ENCODE data around the gene HIRA.

The HIRA gene

GRCh38 chr22:19397734-19398104, 33.8 kb downstream of the HIRA start:
- TF ChIP-seq, protein P1, sequence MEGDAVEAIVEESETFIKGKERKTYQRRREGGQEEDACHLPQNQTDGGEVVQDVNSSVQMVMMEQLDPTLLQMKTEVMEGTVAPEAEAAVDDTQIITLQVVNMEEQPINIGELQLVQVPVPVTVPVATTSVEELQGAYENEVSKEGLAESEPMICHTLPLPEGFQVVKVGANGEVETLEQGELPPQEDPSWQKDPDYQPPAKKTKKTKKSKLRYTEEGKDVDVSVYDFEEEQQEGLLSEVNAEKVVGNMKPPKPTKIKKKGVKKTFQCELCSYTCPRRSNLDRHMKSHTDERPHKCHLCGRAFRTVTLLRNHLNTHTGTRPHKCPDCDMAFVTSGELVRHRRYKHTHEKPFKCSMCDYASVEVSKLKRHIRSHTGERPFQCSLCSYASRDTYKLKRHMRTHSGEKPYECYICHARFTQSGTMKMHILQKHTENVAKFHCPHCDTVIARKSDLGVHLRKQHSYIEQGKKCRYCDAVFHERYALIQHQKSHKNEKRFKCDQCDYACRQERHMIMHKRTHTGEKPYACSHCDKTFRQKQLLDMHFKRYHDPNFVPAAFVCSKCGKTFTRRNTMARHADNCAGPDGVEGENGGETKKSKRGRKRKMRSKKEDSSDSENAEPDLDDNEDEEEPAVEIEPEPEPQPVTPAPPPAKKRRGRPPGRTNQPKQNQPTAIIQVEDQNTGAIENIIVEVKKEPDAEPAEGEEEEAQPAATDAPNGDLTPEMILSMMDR (IDR thresholded peaks at IDR 0.05; ENCODE audit: low read depth, low read length), result no peak
- H3K4me3 ChIP-seq (ENCODE audit: low read depth, low read length), result no peak overlapping the region
- in situ Hi-C loops (cut with HindIII; ENCODE audit: low sequenced_read_pairs), result no loop called here
- DNase-seq (ENCODE audit: low read depth, low spot score), result no peak

GRCh38 chr22:19396934-19397733, 34.4 kb downstream of the HIRA start:
- in situ Hi-C loops (cut with HindIII; ENCODE audit: low sequenced_read_pairs), result no loop called here
- no peak for DNase-seq (ENCODE audit: low read depth, low spot score)
- TF ChIP-seq, protein P1 (IDR thresholded peaks at IDR 0.05; ENCODE audit: low read depth, low read length), result no peak
- no peak overlapping the region for H3K4me3 ChIP-seq (ENCODE audit: low read depth, low read length)

DNA sequence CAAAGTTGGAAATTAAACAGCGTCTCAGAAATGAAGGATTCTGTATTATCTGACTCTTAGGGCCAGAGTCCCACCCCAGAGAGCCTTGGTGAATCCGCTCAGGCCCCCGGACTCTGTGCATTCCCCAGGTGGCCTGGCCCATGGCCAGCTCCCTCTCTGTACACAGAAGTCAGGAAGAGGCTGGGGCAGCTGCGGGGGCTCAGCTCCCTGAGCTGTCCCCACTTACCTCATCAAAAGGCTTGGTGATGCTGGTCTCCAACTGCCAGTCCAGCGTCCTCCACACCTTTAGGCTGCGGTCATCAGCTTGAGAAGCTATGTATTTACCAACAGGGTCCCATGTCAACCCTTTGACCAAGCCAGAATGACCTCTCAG, 35.0 kb downstream of the HIRA start:
- H3K4me3 ChIP-seq (ENCODE audit: low read depth, low read length), result no peak overlapping the region
- in situ Hi-C loops (cut with HindIII; ENCODE audit: low sequenced_read_pairs), result no loop called here
- TF ChIP-seq, protein P1 (IDR thresholded peaks at IDR 0.05; ENCODE audit: low read depth, low read length), result no peak
- DNase-seq (ENCODE audit: low read depth, low spot score), result no peak

- in situ Hi-C loops (cut with HindIII; ENCODE audit: low sequenced_read_pairs), result no loop called here
- no peak for DNase-seq (ENCODE audit: low read depth, low spot score)
- TF ChIP-seq, protein P1 (IDR thresholded peaks at IDR 0.05; ENCODE audit: low read depth, low read length), result no peak
- H3K4me3 ChIP-seq (ENCODE audit: low read depth, low read length), result no peak overlapping the region
Measured at GRCh38 chr22:19395276-19395675, 36.3 kb downstream of the HIRA start.

- no peak for DNase-seq (ENCODE audit: low read depth, low spot score)
- in situ Hi-C loops (cut with HindIII; ENCODE audit: low sequenced_read_pairs), result no loop called here
- no peak overlapping the region for H3K4me3 ChIP-seq (ENCODE audit: low read depth, low read length)
- TF ChIP-seq, protein P1 (IDR thresholded peaks at IDR 0.05; ENCODE audit: low read depth, low read length), result no peak
Measured at GRCh38 chr22:19394274-19395050, 37.1 kb downstream of the HIRA start.

- in situ Hi-C loops (cut with HindIII; ENCODE audit: low sequenced_read_pairs), result no loop called here
- DNase-seq (ENCODE audit: low read depth, low spot score), result no peak
- no peak overlapping the region for H3K4me3 ChIP-seq (ENCODE audit: low read depth, low read length)
- TF ChIP-seq, protein P1 (IDR thresholded peaks at IDR 0.05; ENCODE audit: low read depth, low read length), result no peak
Measured at GRCh38 chr22:19393704-19394103, 37.8 kb downstream of the HIRA start.

All from astrocyte of the spinal cord (primary cell).